PFSK-1 (cell line): ENCODE data around the gene COL18A1.

Experiments
- FOXP2 ChIP-seq: optimal IDR thresholded peaks from 2 replicates; pipeline ENCODE3; 2011; ENCODE audit warnings: borderline replicate concordance, control low read depth, inconsistent platforms; ENCODE audit not compliant: insufficient read depth; ENCODE audit errors: extremely low read length, extremely low read depth
- POLR2AphosphoS5 ChIP-seq: IDR thresholded peaks from 2 replicates; pipeline ENCODE4 v1.6.1; 2012; ENCODE audit warnings: low read depth, mild to moderate bottlenecking, control low read depth, low read length, moderate library complexity
- SIN3A ChIP-seq: IDR thresholded peaks from 2 replicates; pipeline ENCODE4 v1.6.1; 2012; ENCODE audit warnings: mild to moderate bottlenecking, low read length, moderate library complexity, borderline replicate concordance; ENCODE audit not compliant: insufficient read depth
- TAF1 ChIP-seq: IDR thresholded peaks from 2 replicates; pipeline ENCODE4 v1.6.1; 2012; ENCODE audit warnings: low read length, control low read depth, borderline replicate concordance; ENCODE audit not compliant: insufficient read depth
- TF ChIP-seq, protein P1 (sequence below), 2 experiments: IDR thresholded peaks; 2 replicates each; pipeline versions ENCODE4 v1.6.1 to v1.8.0; 2011 to 2012; ENCODE audit warnings: low read depth in 2 of 2, low read length in 2 of 2, control low read depth in 1 of 2, inconsistent platforms in 1 of 2, mild to moderate bottlenecking in 1 of 2, moderate library complexity in 1 of 2; ENCODE audit not compliant: insufficient read depth in 1 of 2

DNA sequence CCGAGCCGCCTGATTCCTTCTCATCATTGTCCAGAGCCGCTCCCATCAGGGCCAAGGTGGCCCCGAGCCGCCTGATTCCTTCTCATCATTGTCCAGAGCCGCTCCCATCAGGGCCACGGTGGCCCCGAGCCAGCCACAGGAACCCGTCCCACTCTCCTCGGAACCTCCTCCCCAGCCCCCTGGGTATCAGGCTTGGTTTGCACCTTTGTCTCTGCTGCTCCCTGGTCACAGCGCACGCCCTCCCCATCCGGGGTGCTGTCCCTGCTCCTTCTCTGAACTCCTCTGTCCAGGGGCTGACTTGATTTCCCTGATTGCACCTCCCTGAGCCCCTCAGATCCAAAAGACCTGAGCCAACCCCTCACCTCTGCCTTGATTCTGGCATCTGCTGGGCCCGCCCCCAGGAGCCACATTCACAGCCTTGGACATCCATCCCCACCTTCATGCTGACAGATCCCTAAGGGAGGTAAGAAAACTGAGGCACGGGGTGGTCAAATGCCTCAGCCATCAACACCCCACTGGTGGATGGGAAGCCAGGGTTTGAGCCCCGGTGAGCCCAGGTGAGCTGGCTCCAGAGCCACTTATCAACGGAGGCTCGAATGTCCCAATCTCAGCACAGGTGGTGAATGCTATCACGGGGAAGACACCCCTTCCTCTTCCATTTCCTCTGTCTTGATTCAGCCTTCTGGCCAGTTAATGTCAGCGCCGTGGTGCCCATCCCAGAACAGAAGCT lies 25.6 kb upstream of the COL18A1 start:
- TF ChIP-seq, protein P1, sequence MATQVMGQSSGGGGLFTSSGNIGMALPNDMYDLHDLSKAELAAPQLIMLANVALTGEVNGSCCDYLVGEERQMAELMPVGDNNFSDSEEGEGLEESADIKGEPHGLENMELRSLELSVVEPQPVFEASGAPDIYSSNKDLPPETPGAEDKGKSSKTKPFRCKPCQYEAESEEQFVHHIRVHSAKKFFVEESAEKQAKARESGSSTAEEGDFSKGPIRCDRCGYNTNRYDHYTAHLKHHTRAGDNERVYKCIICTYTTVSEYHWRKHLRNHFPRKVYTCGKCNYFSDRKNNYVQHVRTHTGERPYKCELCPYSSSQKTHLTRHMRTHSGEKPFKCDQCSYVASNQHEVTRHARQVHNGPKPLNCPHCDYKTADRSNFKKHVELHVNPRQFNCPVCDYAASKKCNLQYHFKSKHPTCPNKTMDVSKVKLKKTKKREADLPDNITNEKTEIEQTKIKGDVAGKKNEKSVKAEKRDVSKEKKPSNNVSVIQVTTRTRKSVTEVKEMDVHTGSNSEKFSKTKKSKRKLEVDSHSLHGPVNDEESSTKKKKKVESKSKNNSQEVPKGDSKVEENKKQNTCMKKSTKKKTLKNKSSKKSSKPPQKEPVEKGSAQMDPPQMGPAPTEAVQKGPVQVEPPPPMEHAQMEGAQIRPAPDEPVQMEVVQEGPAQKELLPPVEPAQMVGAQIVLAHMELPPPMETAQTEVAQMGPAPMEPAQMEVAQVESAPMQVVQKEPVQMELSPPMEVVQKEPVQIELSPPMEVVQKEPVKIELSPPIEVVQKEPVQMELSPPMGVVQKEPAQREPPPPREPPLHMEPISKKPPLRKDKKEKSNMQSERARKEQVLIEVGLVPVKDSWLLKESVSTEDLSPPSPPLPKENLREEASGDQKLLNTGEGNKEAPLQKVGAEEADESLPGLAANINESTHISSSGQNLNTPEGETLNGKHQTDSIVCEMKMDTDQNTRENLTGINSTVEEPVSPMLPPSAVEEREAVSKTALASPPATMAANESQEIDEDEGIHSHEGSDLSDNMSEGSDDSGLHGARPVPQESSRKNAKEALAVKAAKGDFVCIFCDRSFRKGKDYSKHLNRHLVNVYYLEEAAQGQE (IDR thresholded peaks at IDR 0.05; ENCODE audit: insufficient read depth in 1 of 2, low read depth in 2 of 2, low read length in 2 of 2): no peak
- TF ChIP-seq POLR2AphosphoS5 (no peak), SIN3A (no peak), TAF1 (no peak), FOXP2 (no peak)
